Lower leg skin (tissue), 3 donors: ENCODE data around the gene LY6G6D.

Experiments
- CTCF ChIP-seq, 3 donors: fragments of 450-650 bp; IDR thresholded peaks; one replicate each; pipeline ENCODE4 v1.5.1; 2016; ENCODE audit warnings: antibody characterized with exemption in 3 of 3, mild to moderate bottlenecking in 3 of 3, moderate library complexity in 2 of 3
- POLR2A ChIP-seq, 2 donors: fragments of 450-650 bp; IDR thresholded peaks; one replicate each; pipeline ENCODE4 v1.6.1; 2016 to 2017; ENCODE audit warnings: antibody characterized with exemption in 2 of 2, mild to moderate bottlenecking in 1 of 2, moderate library complexity in 1 of 2

- no peak for TF ChIP-seq CTCF (IDR thresholded peaks at IDR 0.05)
- TF ChIP-seq POLR2A (IDR thresholded peaks at IDR 0.05) = no peak
Observed at GRCh38 chr6:31683591-31683990, 31.6 kb upstream of the LY6G6D start.
